ENCODE measurements around the gene TMEM134.

Gene TMEM134

DNA sequence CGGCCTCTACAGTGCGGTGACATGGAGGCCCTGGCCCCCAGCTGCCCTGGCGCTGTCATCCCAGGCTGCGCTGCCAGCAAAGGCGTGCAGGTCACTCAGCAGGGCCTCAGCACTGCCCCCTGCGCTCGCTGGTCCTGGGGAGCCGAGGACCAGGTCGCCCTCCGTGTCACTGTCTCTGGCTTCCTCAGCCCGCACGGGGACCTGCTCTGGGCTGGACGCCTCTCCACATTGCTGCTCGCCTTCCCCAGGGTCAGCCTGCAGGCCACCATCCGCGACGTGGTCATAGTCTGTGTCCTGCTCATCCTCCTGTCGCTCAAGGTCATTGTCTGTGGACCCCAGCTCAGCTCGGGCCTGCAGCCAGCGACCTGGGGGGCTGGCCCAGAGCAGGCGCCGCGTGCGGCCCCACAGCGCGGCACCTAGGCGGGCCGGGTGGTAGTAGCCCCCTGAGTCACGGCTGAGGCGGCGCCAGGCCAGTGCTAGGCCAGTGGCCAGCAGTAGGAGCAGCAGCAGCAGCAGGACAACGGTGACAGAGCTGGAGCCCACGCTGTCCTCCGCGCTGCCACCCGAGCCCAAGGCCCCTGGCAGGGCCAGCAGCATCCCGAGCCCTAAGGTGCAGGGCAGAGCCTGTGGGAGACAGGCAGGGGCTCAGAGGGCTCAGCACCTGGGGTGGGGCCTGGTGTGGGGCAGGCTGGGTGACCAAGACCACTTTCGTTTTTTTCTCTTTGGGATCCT, 33.2 kb downstream of the TMEM134 start:
- TF ChIP-seq CTCF (IDR thresholded peaks at IDR 0.05): no peak

DNA sequence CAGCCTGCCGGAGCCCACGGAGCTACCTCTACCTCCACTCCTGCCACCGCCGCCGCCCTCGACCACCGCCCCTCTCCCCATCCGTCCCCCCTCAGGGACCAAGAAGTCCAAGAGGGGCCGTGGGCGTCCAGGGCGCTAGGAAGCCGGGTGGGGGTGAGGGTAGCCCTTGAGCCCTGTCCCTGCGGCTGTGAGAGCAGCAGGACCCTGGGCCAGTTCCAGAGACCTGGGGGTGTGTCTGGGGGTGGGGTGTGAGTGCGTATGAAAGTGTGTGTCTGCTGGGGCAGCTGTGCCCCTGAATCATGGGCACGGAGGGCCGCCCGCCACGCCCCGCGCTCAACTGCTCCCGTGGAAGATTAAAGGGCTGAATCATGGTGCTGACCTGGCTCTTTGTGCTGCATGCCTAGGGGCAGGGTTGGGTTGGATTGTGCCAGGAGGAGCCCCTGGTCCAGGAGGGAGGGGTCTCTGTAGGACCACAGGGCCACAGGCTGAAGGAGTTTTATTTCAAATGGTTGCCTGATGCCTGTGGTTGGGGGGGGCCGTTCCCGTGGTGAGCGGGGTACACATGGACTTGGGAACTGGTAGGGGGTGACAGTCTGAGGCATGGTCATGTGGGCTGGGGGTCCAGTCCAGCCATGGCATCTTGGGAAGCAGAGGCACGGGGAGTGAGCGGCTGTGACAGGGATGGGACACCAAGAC, 33.9 kb downstream of the TMEM134 start:
- no peak for TF ChIP-seq CTCF (IDR thresholded peaks at IDR 0.05)

DNA sequence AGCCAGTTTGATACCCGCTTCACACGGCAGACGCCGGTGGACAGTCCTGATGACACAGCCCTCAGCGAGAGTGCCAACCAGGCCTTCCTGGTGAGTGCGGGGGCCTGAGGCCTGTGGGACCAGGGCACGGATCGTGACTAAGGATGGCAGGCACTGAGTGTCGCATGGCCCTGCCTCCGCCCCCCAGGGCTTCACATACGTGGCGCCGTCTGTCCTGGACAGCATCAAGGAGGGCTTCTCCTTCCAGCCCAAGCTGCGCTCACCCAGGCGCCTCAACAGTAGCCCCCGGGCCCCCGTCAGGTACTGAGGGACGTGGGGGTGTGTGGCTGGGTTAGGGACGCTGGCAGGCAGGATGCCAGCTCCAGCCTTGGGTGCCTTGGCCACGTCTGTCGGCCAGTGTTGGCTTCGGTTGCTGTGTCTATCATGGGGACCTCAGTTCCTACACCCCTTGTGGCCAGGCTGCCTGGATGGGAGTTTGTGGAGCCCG, 34.6 kb downstream of the TMEM134 start:
- TF ChIP-seq CTCF (IDR thresholded peaks at IDR 0.05): no peak

- no peak for TF ChIP-seq CTCF (IDR thresholded peaks at IDR 0.05)
These were observed 35.3 kb downstream of the TMEM134 start for GRCh38 chr11:67433536-67434394.

DNA sequence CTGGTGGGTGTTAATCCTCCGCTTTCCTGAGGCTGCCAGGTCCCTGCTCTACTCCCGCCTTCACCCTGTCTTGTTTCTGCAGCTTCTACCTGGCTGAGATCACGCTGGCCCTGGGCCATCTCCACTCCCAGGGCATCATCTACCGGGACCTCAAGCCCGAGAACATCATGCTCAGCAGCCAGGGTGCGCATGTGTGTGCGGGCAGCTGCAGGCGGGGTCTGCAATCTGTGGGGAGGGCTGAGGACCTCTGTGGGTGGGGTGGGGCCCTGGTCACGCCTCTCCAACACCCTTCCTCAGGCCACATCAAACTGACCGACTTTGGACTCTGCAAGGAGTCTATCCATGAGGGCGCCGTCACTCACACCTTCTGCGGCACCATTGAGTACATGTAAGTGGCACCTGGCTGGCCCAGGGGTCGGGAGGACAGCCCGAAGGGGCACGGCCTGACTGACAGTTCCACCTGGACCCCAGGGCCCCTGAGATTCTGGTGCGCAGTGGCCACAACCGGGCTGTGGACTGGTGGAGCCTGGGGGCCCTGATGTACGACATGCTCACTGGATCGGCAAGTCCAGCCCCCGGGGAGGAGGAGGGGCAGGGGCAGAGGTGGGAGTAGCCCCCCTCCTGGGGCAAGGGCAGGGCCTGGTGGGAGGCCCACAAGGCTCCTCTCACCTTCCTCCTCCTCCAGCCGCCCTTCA, 36.2 kb downstream of the TMEM134 start:
- TF ChIP-seq CTCF (IDR thresholded peaks at IDR 0.05): no peak

DNA sequence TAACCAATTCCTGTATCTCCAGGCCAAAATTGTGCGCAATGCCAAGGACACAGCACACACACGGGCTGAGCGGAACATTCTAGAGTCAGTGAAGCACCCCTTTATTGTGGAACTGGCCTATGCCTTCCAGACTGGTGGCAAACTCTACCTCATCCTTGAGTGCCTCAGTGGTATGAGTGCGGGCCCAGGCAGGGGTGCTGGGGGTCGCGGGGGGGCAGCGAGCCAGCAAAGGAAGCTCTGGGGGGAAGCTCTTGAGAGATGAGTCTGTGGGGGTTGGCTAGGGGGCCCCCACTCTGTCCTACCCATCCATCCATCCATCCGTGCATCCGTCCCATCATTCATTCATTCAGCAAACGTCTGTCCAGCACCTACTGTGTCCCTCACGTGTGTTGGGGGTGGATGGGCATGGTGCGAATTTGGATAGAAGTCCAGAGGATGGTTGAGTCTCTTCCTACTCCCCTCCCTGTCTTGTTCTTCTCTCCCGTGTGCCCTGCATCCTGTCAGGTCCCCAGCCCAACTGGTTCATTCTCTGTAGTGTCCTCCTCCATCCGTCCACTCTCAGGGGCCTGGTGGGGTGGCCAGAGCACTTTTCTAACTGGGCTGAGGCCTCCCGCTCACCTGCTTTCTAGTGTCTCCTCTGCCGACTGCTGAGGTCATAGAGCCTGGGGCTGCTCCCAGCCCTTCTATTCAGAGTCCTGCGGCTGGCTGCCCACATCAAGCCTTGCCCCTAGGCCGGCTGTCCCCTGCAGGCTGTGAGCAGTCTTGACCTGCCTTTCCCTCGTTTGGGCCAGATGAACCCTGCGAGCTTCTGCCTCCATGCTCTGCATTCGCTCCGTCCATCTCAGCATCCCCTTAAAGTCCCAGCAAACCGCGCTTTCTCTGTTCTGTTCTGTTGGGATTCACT, 37.5 kb downstream of the TMEM134 start:
- TF ChIP-seq CTCF (IDR thresholded peaks at IDR 0.05): no peak
